Ishikawa (cell line): ENCODE measurements around the gene XRRA1.

ENCODE experiments used
- CEBPB ChIP-seq: IDR thresholded peaks from 2 replicates; pipeline ENCODE4 v1.6.1; 2012
- EGR1 ChIP-seq: IDR thresholded peaks from 2 replicates; pipeline ENCODE4 v1.6.1; 2012
- EP300 ChIP-seq: IDR thresholded peaks from 2 replicates; pipeline ENCODE4 v1.6.1; 2012; ENCODE audit warnings: borderline replicate concordance
- FOXM1 ChIP-seq: IDR thresholded peaks from 2 replicates; pipeline ENCODE4 v1.6.1; 2012; ENCODE audit warnings: low read depth, borderline replicate concordance
- NFIC ChIP-seq: IDR thresholded peaks from 2 replicates; pipeline ENCODE4 v1.6.1; 2012
- RAD21 ChIP-seq: IDR thresholded peaks from 2 replicates; pipeline ENCODE4 v1.6.1; 2012; ENCODE audit warnings: low read depth
- TAF1 ChIP-seq: IDR thresholded peaks from 2 replicates; pipeline ENCODE4 v1.6.1; 2012; ENCODE audit warnings: low read depth, mild to moderate bottlenecking
- TCF12 ChIP-seq: IDR thresholded peaks from 2 replicates; pipeline ENCODE4 v1.6.1; 2012; ENCODE audit warnings: low read depth
- YY1 ChIP-seq: IDR thresholded peaks from 2 replicates; pipeline ENCODE4 v1.6.1; 2012; ENCODE audit warnings: low read depth
- TF ChIP-seq, protein P1 (sequence below): IDR thresholded peaks from 2 replicates; pipeline ENCODE4 v1.6.1; 2012; ENCODE audit warnings: low read depth, mild to moderate bottlenecking
- TF ChIP-seq, protein P2 (sequence below): IDR thresholded peaks from 2 replicates; pipeline ENCODE4 v1.6.1; 2012

DNA sequence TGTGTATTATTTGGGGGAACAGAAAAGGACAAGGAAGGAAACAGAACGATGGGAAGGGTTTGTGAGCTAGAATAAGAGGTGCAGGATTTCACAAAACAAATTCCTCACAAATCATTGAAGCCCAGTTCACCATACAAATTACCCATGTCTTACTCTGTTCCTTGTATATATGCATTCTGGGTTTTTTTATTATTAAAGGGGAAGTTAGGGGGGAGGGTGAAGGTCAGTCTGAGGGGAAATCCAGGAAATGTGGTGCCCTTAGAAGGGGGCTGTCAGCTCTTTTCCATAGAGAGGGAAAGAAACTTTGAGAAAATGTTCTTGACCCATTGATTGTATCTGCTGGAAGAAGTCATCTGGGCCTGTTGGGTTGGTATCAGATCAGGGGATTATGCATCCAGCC, 109.4 kb downstream of the XRRA1 start:
- TF ChIP-seq TAF1 (no peak), EGR1 (no peak), TCF12 (no peak), RAD21 (no peak), CEBPB (no peak), EP300 (no peak), NFIC (no peak), FOXM1 (no peak), YY1 (no peak)
- TF ChIP-seq, protein P1, sequence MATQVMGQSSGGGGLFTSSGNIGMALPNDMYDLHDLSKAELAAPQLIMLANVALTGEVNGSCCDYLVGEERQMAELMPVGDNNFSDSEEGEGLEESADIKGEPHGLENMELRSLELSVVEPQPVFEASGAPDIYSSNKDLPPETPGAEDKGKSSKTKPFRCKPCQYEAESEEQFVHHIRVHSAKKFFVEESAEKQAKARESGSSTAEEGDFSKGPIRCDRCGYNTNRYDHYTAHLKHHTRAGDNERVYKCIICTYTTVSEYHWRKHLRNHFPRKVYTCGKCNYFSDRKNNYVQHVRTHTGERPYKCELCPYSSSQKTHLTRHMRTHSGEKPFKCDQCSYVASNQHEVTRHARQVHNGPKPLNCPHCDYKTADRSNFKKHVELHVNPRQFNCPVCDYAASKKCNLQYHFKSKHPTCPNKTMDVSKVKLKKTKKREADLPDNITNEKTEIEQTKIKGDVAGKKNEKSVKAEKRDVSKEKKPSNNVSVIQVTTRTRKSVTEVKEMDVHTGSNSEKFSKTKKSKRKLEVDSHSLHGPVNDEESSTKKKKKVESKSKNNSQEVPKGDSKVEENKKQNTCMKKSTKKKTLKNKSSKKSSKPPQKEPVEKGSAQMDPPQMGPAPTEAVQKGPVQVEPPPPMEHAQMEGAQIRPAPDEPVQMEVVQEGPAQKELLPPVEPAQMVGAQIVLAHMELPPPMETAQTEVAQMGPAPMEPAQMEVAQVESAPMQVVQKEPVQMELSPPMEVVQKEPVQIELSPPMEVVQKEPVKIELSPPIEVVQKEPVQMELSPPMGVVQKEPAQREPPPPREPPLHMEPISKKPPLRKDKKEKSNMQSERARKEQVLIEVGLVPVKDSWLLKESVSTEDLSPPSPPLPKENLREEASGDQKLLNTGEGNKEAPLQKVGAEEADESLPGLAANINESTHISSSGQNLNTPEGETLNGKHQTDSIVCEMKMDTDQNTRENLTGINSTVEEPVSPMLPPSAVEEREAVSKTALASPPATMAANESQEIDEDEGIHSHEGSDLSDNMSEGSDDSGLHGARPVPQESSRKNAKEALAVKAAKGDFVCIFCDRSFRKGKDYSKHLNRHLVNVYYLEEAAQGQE, result no peak
- TF ChIP-seq, protein P2, sequence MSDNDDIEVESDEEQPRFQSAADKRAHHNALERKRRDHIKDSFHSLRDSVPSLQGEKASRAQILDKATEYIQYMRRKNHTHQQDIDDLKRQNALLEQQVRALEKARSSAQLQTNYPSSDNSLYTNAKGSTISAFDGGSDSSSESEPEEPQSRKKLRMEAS, result no peak
